ENCODE results near the gene DNAJB8. TPM values are rescaled to one million over a fixed set of nuclear protein-coding genes. Genes with fewer than 3 reads are reported as not detected.

Gene DNAJB8
- polyA plus RNA-seq, 2 of the 4 experiments (the other 2 are of a cell fraction), result not detected

DNA sequence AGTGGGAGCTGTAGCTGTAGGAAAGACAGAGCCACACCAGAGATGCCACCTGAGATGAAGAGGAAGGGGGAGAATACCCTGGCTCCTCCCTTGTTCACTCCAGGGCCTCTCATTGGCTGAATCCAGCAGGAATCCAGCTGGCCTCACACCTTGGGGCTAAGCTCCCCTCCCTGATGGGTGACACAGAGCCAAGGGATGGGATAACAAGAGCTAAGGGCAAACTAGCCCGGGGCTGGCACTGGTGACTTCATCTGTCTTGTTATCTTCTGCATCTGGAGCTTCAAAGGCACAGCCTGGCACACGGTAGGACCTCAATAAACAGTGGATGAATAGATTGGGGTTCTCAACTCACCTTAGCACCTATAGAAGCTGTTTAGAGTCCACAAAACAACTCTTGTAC, 40.1 kb upstream of the DNAJB8 start:
- WGBS (ENCODE audit: missing lambda C conversion rate), result 0% methylated on average over 1 of the region's 2 CpGs
- POLR2A ChIA-PET, result no interaction called here
- DNase-seq (ENCODE audit: low read depth in 1 of 2, low spot score in 1 of 2), result no peak
- CTCF ChIA-PET, result interaction anchor here (0.6 to 3.3 kb wide), 5 partner anchors 9 to 111 kb away, joined by 3 to 11 read pairs (median 4); no protein-coding TSS in a partner anchor
- no peaks in the 10 kb centered on the region for H3K4me1 ChIP-seq
- ATAC-seq, result no peak
- no peak for TF ChIP-seq MAZ (IDR thresholded peaks at IDR 0.05; ENCODE audit: borderline replicate concordance, low read depth, low read length)
- TF ChIP-seq POLR2A (IDR thresholded peaks at IDR 0.05; ENCODE audit: low read length), result no peak
- TF ChIP-seq, protein P1, sequence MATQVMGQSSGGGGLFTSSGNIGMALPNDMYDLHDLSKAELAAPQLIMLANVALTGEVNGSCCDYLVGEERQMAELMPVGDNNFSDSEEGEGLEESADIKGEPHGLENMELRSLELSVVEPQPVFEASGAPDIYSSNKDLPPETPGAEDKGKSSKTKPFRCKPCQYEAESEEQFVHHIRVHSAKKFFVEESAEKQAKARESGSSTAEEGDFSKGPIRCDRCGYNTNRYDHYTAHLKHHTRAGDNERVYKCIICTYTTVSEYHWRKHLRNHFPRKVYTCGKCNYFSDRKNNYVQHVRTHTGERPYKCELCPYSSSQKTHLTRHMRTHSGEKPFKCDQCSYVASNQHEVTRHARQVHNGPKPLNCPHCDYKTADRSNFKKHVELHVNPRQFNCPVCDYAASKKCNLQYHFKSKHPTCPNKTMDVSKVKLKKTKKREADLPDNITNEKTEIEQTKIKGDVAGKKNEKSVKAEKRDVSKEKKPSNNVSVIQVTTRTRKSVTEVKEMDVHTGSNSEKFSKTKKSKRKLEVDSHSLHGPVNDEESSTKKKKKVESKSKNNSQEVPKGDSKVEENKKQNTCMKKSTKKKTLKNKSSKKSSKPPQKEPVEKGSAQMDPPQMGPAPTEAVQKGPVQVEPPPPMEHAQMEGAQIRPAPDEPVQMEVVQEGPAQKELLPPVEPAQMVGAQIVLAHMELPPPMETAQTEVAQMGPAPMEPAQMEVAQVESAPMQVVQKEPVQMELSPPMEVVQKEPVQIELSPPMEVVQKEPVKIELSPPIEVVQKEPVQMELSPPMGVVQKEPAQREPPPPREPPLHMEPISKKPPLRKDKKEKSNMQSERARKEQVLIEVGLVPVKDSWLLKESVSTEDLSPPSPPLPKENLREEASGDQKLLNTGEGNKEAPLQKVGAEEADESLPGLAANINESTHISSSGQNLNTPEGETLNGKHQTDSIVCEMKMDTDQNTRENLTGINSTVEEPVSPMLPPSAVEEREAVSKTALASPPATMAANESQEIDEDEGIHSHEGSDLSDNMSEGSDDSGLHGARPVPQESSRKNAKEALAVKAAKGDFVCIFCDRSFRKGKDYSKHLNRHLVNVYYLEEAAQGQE (IDR thresholded peaks at IDR 0.05), result no peak
- TF ChIP-seq ZNF302 (CRISPR knock-in tag; IDR thresholded peaks at IDR 0.05), result no peak
- no peak for TF ChIP-seq TP53 (CRISPR knock-in tag; IDR thresholded peaks at IDR 0.05)
- H3K4me2 ChIP-seq, result no peak overlapping the region
- H3K27ac ChIP-seq, result no peak overlapping the region
- no peaks in the 10 kb centered on the region for H3K9me3 ChIP-seq
- no peak for FAIRE-seq
- H3K4me3 ChIP-seq, result no peak overlapping the region

DNA sequence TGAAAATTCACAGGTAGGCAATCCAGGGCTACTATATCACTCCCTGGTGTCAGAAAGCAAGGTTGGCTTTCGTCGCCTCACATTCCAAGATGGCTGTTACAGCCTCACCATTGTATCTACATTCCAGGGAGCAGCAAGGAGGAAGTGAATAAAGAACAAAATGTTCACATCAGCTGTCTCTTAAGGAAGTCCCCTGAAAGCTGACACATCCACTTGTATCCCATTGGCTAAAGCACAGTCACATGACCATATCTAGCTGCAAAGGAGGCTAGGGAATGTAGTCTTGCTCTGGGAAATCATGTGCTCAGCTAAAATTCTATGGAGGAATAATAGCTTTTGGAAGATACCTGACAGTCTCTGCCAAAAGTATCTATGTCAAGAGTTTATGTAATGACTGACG, 39.1 kb upstream of the DNAJB8 start:
- peak in 1 of 2 experiments; percentile 31 for DNase-seq (ENCODE audit: low read depth in 1 of 2, low spot score in 1 of 2)
- Histone ChIP-seq H3K4me3 (no peak overlapping the region), H3K4me2 (no peak overlapping the region), H3K4me1 (no peaks in the 10 kb centered on the region), H3K9me3 (no peaks in the 10 kb centered on the region), H3K27ac (no peak overlapping the region)
- TF ChIP-seq USF2 (IDR thresholded peaks at IDR 0.05) (peak; percentile 56; the same call in 1 of the 2 replicates), POLR2AphosphoS2 (conservative IDR thresholded peaks at IDR 0.05; ENCODE audit: low read length) (no peak)
- ATAC-seq, result no peak
- FAIRE-seq, result no peak
- ChIA-PET CTCF (interaction anchor here (1.4 to 3.3 kb wide), 2 partner anchors 8 to 80 kb away, joined by 4 to 11 read pairs; no protein-coding TSS in a partner anchor), POLR2A (no interaction called here)
- 92% methylated on average over 3 of the region's 3 CpGs for WGBS (ENCODE audit: missing lambda C conversion rate)

GRCh38 chr3:128504963-128505730, 38.5 kb upstream of the DNAJB8 start:
- H3K27ac ChIP-seq, result no peak overlapping the region
- ChIA-PET CTCF (interaction anchor here (0.7 to 3.3 kb wide), 4 partner anchors 8 to 197 kb away, joined by 3 to 11 read pairs (median 4); no protein-coding TSS in a partner anchor), POLR2A (no interaction called here)
- FAIRE-seq, result no peak
- TF ChIP-seq HOXB13 (CRISPR knock-in tag; IDR thresholded peaks at IDR 0.05; ENCODE audit: low read depth) (no peak), RCOR1 (IDR thresholded peaks at IDR 0.05; ENCODE audit: low read depth, low read length) (no peak), TP53 (CRISPR knock-in tag; IDR thresholded peaks at IDR 0.05) (no peak), CHD2 (IDR thresholded peaks at IDR 0.05; ENCODE audit: low read length, partially characterized antibody) (no peak), CTCF (IDR thresholded peaks at IDR 0.05) (no peak)
- WGBS (ENCODE audit: missing lambda C conversion rate), result 78% methylated on average over 10 of the region's 12 CpGs
- ATAC-seq, result no peak
- DNase-seq (ENCODE audit: low read depth in 1 of 2, low spot score in 1 of 2), result no peak
- no peaks in the 10 kb centered on the region for H3K4me1 ChIP-seq
- no peak overlapping the region for H3K4me2 ChIP-seq
- H3K9me3 ChIP-seq, result no peaks in the 10 kb centered on the region
- H3K4me3 ChIP-seq, result no peak overlapping the region

GRCh38 chr3:128504533-128504915, 37.8 kb upstream of the DNAJB8 start:
- no peak for DNase-seq (ENCODE audit: low read depth in 1 of 2, low spot score in 1 of 2)
- POLR2A ChIA-PET, result no interaction called here
- no peak overlapping the region for H3K4me3 ChIP-seq
- ATAC-seq, result no peak
- no peaks in the 10 kb centered on the region for H3K4me1 ChIP-seq
- H3K27ac ChIP-seq, result no peak overlapping the region
- no peak for FAIRE-seq
- CTCF ChIA-PET, result interaction anchor here (0.7 to 3.3 kb wide), 4 partner anchors 79 to 334 kb away, joined by 3 to 11 read pairs (median 5); no protein-coding TSS in a partner anchor
- TF ChIP-seq PBX3 (IDR thresholded peaks at IDR 0.05), result no peak
- TF ChIP-seq RNF2 (IDR thresholded peaks at IDR 0.05; ENCODE audit: borderline replicate concordance, low read depth), result no peak
- H3K4me2 ChIP-seq, result no peak overlapping the region
- WGBS (ENCODE audit: missing lambda C conversion rate), result 55% methylated on average over 4 of the region's 8 CpGs
- H3K9me3 ChIP-seq, result no peaks in the 10 kb centered on the region

Measured in A549 (cell line).